GM23338 (cell line): Measurements from ENCODE around the gene ELAVL2. TPM values are rescaled to one million over a fixed set of nuclear protein-coding genes. Genes with fewer than 3 reads are reported as not detected.

Experiments used
- ATAC-seq: fragments of 200-7000 bp; cut with Tn5 transposase; 3 replicates; pipeline ENCODE4 v1.9.1; 2020
- DNase-seq: peaks from one replicate; pipeline ENCODE4 v3.0.0-alpha.2; 2015; ENCODE audit warnings: low spot score
- H2AFZ ChIP-seq: fragments of 200-600 bp; sonication (generic); 2 replicates; pipeline ENCODE4 v1.8.0; 2016; ENCODE audit warnings: antibody characterized with exemption, mild to moderate bottlenecking, moderate library complexity
- H3F3A ChIP-seq: fragments of 200-600 bp; sonication (generic); replicated peaks from 2 replicates; pipeline ENCODE4 v1.8.0; 2017; ENCODE audit warnings: antibody characterized with exemption, mixed run types, low read depth
- H3K27ac ChIP-seq: fragments of 200-600 bp; sonication (generic); 2 replicates; pipeline ENCODE4 v1.6.1; 2016; ENCODE audit warnings: low read depth
- H3K27me3 ChIP-seq: fragments of 200-600 bp; sonication (generic); 2 replicates; pipeline ENCODE4 v1.8.0; 2016; ENCODE audit warnings: mild to moderate bottlenecking, mixed run types, moderate library complexity; ENCODE audit not compliant: insufficient read depth
- H3K36me3 ChIP-seq: fragments of 200-600 bp; sonication (generic); 2 replicates; pipeline ENCODE4 v1.8.0; 2016; ENCODE audit warnings: mild to moderate bottlenecking; ENCODE audit not compliant: insufficient read depth
- H3K4me1 ChIP-seq: fragments of 200-600 bp; sonication (generic); 2 replicates; pipeline ENCODE4 v1.8.0; 2016; ENCODE audit warnings: mild to moderate bottlenecking, moderate library complexity; ENCODE audit not compliant: insufficient read depth
- H3K4me2 ChIP-seq: fragments of 200-600 bp; sonication (generic); 2 replicates; pipeline ENCODE4 v1.7.1; 2017; ENCODE audit warnings: mixed run types
- H3K4me3 ChIP-seq: fragments of 200-600 bp; sonication (generic); 2 replicates; pipeline ENCODE4 v1.6.1; 2016; ENCODE audit warnings: mixed run types
- H3K79me2 ChIP-seq: fragments of 200-600 bp; sonication (generic); replicated peaks from 2 replicates; pipeline ENCODE4 v1.8.0; 2017; ENCODE audit warnings: mild to moderate bottlenecking; ENCODE audit not compliant: insufficient read depth
- H3K9me2 ChIP-seq: fragments of 200-600 bp; sonication (generic); 2 replicates; pipeline ENCODE4 v1.8.0; 2017; ENCODE audit not compliant: insufficient read depth
- H4K20me1 ChIP-seq: fragments of 200-600 bp; sonication (generic); replicated peaks from 2 replicates; pipeline ENCODE4 v1.8.0; 2017; ENCODE audit warnings: mild to moderate bottlenecking; ENCODE audit not compliant: insufficient read depth
- H3K27ac Mint-ChIP-seq: 2 replicates; pipeline ENCODE4 v1.8.0; 2020; ENCODE audit warnings: inconsistent platforms, mild to moderate bottlenecking, moderate library complexity, mixed read lengths
- H3K27me3 Mint-ChIP-seq: 3 replicates; pipeline ENCODE4 v1.8.0; 2022; ENCODE audit warnings: low read depth, mild to moderate bottlenecking, moderate library complexity, mixed read lengths, inconsistent platforms; ENCODE audit not compliant: insufficient read depth, poor library complexity
- H3K36me3 Mint-ChIP-seq: 3 replicates; pipeline ENCODE4 v1.8.0; 2021; ENCODE audit warnings: low read depth, mild to moderate bottlenecking, inconsistent platforms, moderate library complexity, mixed read lengths
- H3K4me1 Mint-ChIP-seq: 3 replicates; pipeline ENCODE4 v1.8.0; 2020; ENCODE audit warnings: mild to moderate bottlenecking, inconsistent platforms, mixed read lengths
- H3K4me3 Mint-ChIP-seq: 3 replicates; pipeline ENCODE4 v1.8.0; 2021; ENCODE audit warnings: moderate library complexity, mild to moderate bottlenecking, inconsistent platforms, mixed read lengths
- H3K9me3 Mint-ChIP-seq: 3 replicates; pipeline ENCODE4 v1.8.0; 2020; ENCODE audit warnings: moderate library complexity, mild to moderate bottlenecking, inconsistent platforms, mixed read lengths
- CREB1 ChIP-seq: fragments of 250-450 bp; sonication (Bioruptor Pico); IDR thresholded peaks from 2 replicates; pipeline ENCODE4 v1.5.0; 2020; ENCODE audit warnings: low read depth, mild to moderate bottlenecking, moderate library complexity
- ETS1 ChIP-seq: IDR thresholded peaks from 2 replicates; pipeline ENCODE4 v1.6.1; 2016; ENCODE audit warnings: antibody characterized with exemption
- EZH2 ChIP-seq: fragments of 200-600 bp; sonication (generic); IDR thresholded peaks from one replicate; pipeline ENCODE4 v1.8.0; 2017; ENCODE audit warnings: antibody characterized with exemption, mild to moderate bottlenecking, low read depth; ENCODE audit not compliant: unreplicated experiment
- EZH2phosphoT487 ChIP-seq: fragments of 200-600 bp; sonication (generic); IDR thresholded peaks from one replicate; pipeline ENCODE4 v1.8.1; 2018; ENCODE audit warnings: antibody characterized with exemption; ENCODE audit not compliant: unreplicated experiment
- NANOG ChIP-seq: IDR thresholded peaks from 2 replicates; pipeline ENCODE4 v1.6.1; 2016; ENCODE audit warnings: antibody characterized with exemption, borderline replicate concordance
- POLR2AphosphoS5 ChIP-seq: IDR thresholded peaks from 2 replicates; pipeline ENCODE4 v1.6.1; 2016; ENCODE audit warnings: antibody characterized with exemption, low read depth
- REST ChIP-seq: IDR thresholded peaks from one replicate; pipeline ENCODE4 v1.6.1; 2018; ENCODE audit warnings: antibody characterized with exemption; ENCODE audit not compliant: unreplicated experiment
- ZNF114 ChIP-seq: fragments of 250-450 bp; sonication (Bioruptor Pico); IDR thresholded peaks from 2 replicates; pipeline ENCODE4 v1.5.0; 2020; ENCODE audit warnings: mild to moderate bottlenecking, moderate library complexity
- polyA plus RNA-seq: library from polyadenylated mRNA; unstranded; fragments of >200 nt; fragmentation: Nextera tagmentation; extraction: Ambion mirVana; gene quantifications from 2 replicates; pipeline ENCODE4 v1.2.1, GENCODE V29; 2016
- total RNA-seq: library from RNA; depleted of rRNA; stranded (reverse); fragments of >200 nt; shearing (Covaris generic); gene quantifications from 2 replicates; pipeline ENCODE4 v1.2.3, GENCODE V29; 2014
- TF ChIP-seq, protein P1 (sequence below), 2 experiments: fragments of 200-600 bp in 1 of 2; sonication (generic) in 1 of 2; conservative IDR thresholded peaks; 2 replicates each; pipeline versions ENCODE4 v1.5.1 to v1.6.1; 2016 to 2017; ENCODE audit warnings: antibody characterized with exemption in 2 of 2, low read depth in 2 of 2, mild to moderate bottlenecking in 2 of 2, moderate library complexity in 1 of 2

ELAVL2 gene
- total and polyA plus RNA-seq, 2 experiments from 2014 or later = 18.6 to 42.4 TPM

DNA sequence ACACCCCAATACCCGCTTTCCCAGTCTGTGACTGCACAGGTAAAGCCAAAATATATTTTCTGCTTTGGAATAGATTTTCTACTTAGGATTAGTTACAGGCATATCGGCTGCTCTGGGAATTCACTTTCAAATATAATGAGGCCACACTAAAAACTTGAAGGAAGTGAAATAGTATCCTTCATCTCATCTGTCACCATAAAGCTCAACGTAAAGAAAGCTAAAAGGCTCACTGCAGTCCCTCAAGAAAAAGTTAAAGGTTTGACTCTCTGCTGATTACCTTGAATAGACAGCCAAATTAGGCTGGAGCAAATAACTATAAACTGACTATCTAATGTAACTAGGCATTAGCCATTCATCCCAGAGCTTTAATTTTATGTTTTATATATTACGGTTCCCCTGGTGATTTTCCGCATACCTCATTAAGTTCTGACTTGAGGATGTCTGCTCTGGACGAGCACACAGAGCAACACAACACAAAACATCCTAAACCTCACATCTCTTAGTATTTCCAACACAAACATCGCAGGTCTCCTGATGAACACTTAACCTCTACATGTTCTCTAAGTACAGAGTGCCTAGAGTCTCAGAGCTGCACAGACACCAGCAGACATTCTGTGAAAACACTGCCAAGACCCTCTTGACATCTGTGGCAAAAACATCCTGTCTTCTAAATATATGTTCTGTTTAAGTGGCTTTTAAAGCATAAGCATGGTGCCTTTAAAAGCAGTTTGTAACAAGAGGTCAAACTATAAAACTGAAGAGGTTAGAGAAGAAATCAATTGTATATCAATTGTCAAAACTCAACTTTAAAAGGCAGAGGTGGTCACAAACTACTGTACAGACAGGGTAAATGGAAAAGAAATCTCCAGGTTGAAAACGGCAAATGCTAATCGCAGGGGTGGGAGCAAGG, 35.4 kb downstream of the ELAVL2 start:
- no peak for DNase-seq
- Mint-ChIP-seq H3K27me3 (no peaks in the 10 kb centered on the region), H3K4me1 (peaks cover 25% of the 10 kb centered on the region), H3K9me3 (no peaks in the 10 kb centered on the region), H3K4me3 (no peak overlapping the region), H3K36me3 (no peaks in the 10 kb centered on the region), H3K27ac (peak overlapping the region; percentile 11; the same call in 1 of the 2 replicates)
- H3K27me3 ChIP-seq = no peaks in the 10 kb centered on the region
- H3F3A ChIP-seq = no peaks in the 10 kb centered on the region
- no peaks in the 10 kb centered on the region for H3K36me3 ChIP-seq
- H3K9me2 ChIP-seq = no peaks in the 10 kb centered on the region
- H3K79me2 ChIP-seq = peaks cover 100% of the 10 kb centered on the region
- no peak overlapping the region for H3K4me3 ChIP-seq
- TF ChIP-seq, protein P1, sequence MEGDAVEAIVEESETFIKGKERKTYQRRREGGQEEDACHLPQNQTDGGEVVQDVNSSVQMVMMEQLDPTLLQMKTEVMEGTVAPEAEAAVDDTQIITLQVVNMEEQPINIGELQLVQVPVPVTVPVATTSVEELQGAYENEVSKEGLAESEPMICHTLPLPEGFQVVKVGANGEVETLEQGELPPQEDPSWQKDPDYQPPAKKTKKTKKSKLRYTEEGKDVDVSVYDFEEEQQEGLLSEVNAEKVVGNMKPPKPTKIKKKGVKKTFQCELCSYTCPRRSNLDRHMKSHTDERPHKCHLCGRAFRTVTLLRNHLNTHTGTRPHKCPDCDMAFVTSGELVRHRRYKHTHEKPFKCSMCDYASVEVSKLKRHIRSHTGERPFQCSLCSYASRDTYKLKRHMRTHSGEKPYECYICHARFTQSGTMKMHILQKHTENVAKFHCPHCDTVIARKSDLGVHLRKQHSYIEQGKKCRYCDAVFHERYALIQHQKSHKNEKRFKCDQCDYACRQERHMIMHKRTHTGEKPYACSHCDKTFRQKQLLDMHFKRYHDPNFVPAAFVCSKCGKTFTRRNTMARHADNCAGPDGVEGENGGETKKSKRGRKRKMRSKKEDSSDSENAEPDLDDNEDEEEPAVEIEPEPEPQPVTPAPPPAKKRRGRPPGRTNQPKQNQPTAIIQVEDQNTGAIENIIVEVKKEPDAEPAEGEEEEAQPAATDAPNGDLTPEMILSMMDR (conservative IDR thresholded peaks at IDR 0.05; ENCODE audit: low read depth in 2 of 2) = no peak
- no peak for TF ChIP-seq POLR2AphosphoS5
- TF ChIP-seq CREB1 = no peak
- no peak for TF ChIP-seq EZH2phosphoT487
- no peak for TF ChIP-seq ZNF114 (CRISPR knock-in tag)
- TF ChIP-seq NANOG = no peak
- no peak for TF ChIP-seq ETS1
- TF ChIP-seq REST = no peak
- TF ChIP-seq EZH2 = no peak
- H3K27ac ChIP-seq = 0 out of 2 replicates have a peak overlapping the region, but pooled peaks have one; percentile 17
- peaks cover 75% of the 10 kb centered on the region for H3K4me1 ChIP-seq
- H2AFZ ChIP-seq = no peak overlapping the region
- peaks cover 26% of the 10 kb centered on the region; the same call in 1 of the 2 replicates for H4K20me1 ChIP-seq
- no peak for ATAC-seq
- no peak overlapping the region for H3K4me2 ChIP-seq
